Tibial nerve (tissue), 4 donors: Measurements from ENCODE around the gene MCF2L2. TPM values are rescaled to one million over a fixed set of nuclear protein-coding genes. Genes with fewer than 3 reads are reported as not detected.

Experiments
- DNase-seq, 2 donors: peaks; one replicate each; pipeline ENCODE4 v3.0.0-alpha.2; 2019; ENCODE audit warnings: low spot score in 2 of 2
- H3K27ac ChIP-seq, 4 donors: fragments of 200-600 bp; sonication (generic) in 3 of 4; one replicate each; pipeline ENCODE4 v1.5.1; 2017 to 2019; ENCODE audit warnings: mild to moderate bottlenecking in 1 of 4
- H3K27me3 ChIP-seq, 2 donors: fragments of 200-600 bp; sonication (generic) in 1 of 2; one replicate each; pipeline versions ENCODE4 v1.5.1 to v1.6.0; 2017 to 2019
- H3K36me3 ChIP-seq, 3 donors: fragments of 200-600 bp; sonication (generic); one replicate each; pipeline ENCODE4 v1.5.1; 2018 to 2019
- H3K4me1 ChIP-seq, 4 donors: fragments of 200-600 bp; sonication (generic) in 3 of 4; one replicate each; pipeline ENCODE4 v1.5.1; 2017 to 2019
- H3K4me3 ChIP-seq, 4 donors: fragments of 200-600 bp; sonication (generic) in 3 of 4; one replicate each; pipeline ENCODE4 v1.5.1; 2017 to 2019; ENCODE audit warnings: mild to moderate bottlenecking in 1 of 4, moderate library complexity in 1 of 4
- H3K9me3 ChIP-seq, 4 donors: fragments of 200-600 bp; sonication (generic) in 3 of 4; one replicate each; pipeline ENCODE4 v1.5.1; 2017 to 2019
- EP300 ChIP-seq, 2 donors: sonication (generic); formaldehyde crosslinking; IDR thresholded peaks; one replicate each; pipeline ENCODE4 v1.6.1; 2017; ENCODE audit warnings: antibody characterized with exemption in 2 of 2, mild to moderate bottlenecking in 1 of 2
- POLR2A ChIP-seq, 2 donors: fragments of 450-650 bp; IDR thresholded peaks; one replicate each; pipeline ENCODE4 v1.6.1; 2017; ENCODE audit warnings: antibody characterized with exemption in 2 of 2, mild to moderate bottlenecking in 2 of 2, moderate library complexity in 2 of 2
- WGBS, 2 donors: methylation state at CpG; one replicate each; pipeline ENCODE4 v1.1.5; 2018; 5-methylcytosine and 5-hydroxymethylcytosine counted together
- total RNA-seq, 4 donors: library from RNA; depleted of rRNA; stranded (reverse); fragments of >200 nt; gene quantifications; one replicate each; pipeline ENCODE4 v1.1.0, GENCODE V29; 2016
- TF ChIP-seq, protein P1 (sequence below), 5 experiments: fragments of 200-600 bp in 3 of 5; fragments of 450-650 bp in 2 of 5; sonication (generic) in 3 of 5; IDR thresholded peaks; one replicate each; pipeline ENCODE4 v1.5.1; 2016 to 2019; ENCODE audit warnings: antibody characterized with exemption in 5 of 5, mild to moderate bottlenecking in 3 of 5, moderate library complexity in 2 of 5

MCF2L2 gene
- total RNA-seq, 4 donors from 2014 or later = 0.90 to 24.9 (median 1.8) TPM

DNA sequence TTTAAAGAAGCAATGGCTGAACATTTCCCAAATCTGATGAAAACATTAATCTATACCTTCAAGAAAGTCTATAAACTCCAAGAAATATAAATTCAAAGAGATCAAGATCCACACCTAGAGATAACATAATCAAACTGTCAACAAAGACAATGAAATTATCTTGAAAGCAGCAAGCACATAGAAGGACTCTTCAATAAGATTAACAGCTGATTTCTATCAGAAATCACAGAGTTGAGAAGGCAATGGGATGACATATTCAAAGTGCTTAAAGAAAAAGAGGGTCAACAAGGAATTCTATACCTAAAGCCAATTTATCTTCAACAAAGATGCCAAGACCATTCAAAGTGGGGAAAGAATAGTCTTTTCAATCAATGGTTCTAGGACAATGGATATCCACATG is 224.7 kb downstream of the MCF2L2 start:
- Histone ChIP-seq H3K9me3 (peaks cover 0 to 25% (median 0%) of the 10 kb centered on the region in 4 donors), H3K36me3 (no peaks in the 10 kb centered on the region), H3K4me1 (no peaks in the 10 kb centered on the region), H3K4me3 (no peak overlapping the region), H3K27ac (no peak overlapping the region), H3K27me3 (no peaks in the 10 kb centered on the region)
- no peak for DNase-seq
- TF ChIP-seq, protein P1, sequence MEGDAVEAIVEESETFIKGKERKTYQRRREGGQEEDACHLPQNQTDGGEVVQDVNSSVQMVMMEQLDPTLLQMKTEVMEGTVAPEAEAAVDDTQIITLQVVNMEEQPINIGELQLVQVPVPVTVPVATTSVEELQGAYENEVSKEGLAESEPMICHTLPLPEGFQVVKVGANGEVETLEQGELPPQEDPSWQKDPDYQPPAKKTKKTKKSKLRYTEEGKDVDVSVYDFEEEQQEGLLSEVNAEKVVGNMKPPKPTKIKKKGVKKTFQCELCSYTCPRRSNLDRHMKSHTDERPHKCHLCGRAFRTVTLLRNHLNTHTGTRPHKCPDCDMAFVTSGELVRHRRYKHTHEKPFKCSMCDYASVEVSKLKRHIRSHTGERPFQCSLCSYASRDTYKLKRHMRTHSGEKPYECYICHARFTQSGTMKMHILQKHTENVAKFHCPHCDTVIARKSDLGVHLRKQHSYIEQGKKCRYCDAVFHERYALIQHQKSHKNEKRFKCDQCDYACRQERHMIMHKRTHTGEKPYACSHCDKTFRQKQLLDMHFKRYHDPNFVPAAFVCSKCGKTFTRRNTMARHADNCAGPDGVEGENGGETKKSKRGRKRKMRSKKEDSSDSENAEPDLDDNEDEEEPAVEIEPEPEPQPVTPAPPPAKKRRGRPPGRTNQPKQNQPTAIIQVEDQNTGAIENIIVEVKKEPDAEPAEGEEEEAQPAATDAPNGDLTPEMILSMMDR (IDR thresholded peaks at IDR 0.05) = no peak
- no peak for TF ChIP-seq POLR2A (IDR thresholded peaks at IDR 0.05)

DNA sequence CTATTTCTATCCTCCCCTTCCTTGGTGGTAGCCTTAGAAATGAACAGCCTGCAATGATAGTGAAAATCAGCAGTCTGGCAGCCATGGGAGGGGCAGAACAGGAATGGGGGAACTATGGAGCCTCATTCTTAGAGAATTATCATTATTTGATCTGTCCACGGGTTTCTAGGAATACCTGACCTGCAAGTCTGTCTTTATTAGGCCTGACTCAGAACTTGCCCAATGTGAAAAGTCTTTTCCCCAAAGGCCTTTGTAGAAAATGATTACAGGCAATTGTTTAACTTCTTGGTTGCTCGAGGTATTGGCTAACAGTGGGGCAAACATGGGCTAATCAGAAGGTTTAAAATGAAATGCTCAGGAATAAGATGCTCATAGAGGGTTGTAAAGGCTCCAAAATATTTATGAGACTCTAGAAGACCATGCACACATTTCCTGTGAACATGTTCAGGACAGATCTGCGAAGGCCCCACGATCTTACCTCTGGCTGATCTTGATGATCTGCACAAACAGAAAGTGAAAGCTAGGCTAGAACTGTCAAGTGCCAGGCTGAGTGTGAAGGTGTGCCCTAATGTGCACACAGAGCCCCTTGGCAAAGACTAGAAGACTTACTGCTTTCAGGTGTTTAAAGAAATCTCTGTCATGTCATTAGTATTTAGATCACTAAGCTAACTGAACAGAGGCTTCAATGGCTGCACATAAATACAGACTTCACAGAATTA is 226.3 kb downstream of the MCF2L2 start:
- 77 to 78% methylated on average over 4 of the region's 4 CpGs for WGBS, 2 donors
- no peaks in the 10 kb centered on the region for H3K4me1 ChIP-seq
- H3K36me3 ChIP-seq = no peaks in the 10 kb centered on the region
- no peaks in the 10 kb centered on the region for H3K27me3 ChIP-seq
- DNase-seq = no peak
- H3K4me3 ChIP-seq = no peak overlapping the region
- H3K27ac ChIP-seq = no peak overlapping the region
- peaks cover 0 to 25% (median 0%) of the 10 kb centered on the region in 4 donors for H3K9me3 ChIP-seq
- TF ChIP-seq EP300 (IDR thresholded peaks at IDR 0.05) (no peak), POLR2A (IDR thresholded peaks at IDR 0.05) (no peak)
- TF ChIP-seq, protein P1 (IDR thresholded peaks at IDR 0.05) = no peak

DNA sequence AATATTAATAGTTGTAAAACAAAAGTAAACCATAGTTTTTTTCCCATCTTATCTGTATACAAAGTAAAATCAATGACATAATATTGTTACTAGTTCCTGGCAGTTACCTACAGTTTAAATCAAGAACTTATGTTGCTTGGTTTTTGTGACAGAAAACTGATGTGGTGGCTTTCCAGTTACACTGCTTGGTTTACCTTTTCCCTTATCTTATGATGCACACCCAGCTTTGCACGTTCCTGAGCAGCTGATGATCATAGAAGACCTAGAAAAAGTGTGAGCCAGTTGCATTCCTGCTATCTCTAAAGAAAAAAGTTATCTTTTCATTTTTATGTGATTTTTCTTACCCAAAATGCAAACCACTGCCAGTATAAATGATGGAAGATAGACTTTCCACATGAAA is 229.5 kb downstream of the MCF2L2 start:
- DNase-seq = no peak
- WGBS, 2 donors = 48 to 57% methylated on average over 1 of the region's 1 CpG
- Histone ChIP-seq H3K27me3 (no peaks in the 10 kb centered on the region), H3K4me1 (no peaks in the 10 kb centered on the region), H3K27ac (no peak overlapping the region), H3K9me3 (peaks cover 0 to 23% (median 0%) of the 10 kb centered on the region in 4 donors), H3K36me3 (no peaks in the 10 kb centered on the region), H3K4me3 (no peak overlapping the region)
- TF ChIP-seq POLR2A (IDR thresholded peaks at IDR 0.05) = no peak
- TF ChIP-seq, protein P1 (IDR thresholded peaks at IDR 0.05) = no peak

DNA sequence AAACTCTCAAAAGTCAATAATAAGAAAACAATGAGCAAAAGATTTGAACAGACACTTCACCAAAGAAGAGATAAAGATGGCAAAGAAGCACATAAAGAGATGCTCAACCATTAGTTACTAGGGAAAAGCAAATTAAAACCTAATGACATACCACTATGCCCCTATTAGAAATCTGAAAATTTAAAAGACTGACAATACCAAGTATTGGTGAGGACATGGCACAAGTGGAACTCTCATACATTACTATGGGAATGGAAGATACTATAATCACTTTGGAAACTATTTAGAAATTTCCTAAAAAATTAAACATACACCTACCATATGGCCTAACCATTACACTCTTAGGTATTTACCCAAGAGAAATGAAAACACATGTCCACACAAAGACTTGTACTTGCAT is 230.7 kb downstream of the MCF2L2 start:
- no peak overlapping the region for H3K4me3 ChIP-seq
- H3K27me3 ChIP-seq = no peaks in the 10 kb centered on the region
- no peak overlapping the region for H3K27ac ChIP-seq
- no peak for DNase-seq
- no peaks in the 10 kb centered on the region for H3K4me1 ChIP-seq
- TF ChIP-seq POLR2A (IDR thresholded peaks at IDR 0.05) = no peak
- TF ChIP-seq EP300 (IDR thresholded peaks at IDR 0.05) = no peak
- TF ChIP-seq, protein P1 (IDR thresholded peaks at IDR 0.05) = no peak
- H3K9me3 ChIP-seq = peaks cover 0 to 11% (median 0%) of the 10 kb centered on the region in 4 donors
- H3K36me3 ChIP-seq = no peaks in the 10 kb centered on the region

DNA sequence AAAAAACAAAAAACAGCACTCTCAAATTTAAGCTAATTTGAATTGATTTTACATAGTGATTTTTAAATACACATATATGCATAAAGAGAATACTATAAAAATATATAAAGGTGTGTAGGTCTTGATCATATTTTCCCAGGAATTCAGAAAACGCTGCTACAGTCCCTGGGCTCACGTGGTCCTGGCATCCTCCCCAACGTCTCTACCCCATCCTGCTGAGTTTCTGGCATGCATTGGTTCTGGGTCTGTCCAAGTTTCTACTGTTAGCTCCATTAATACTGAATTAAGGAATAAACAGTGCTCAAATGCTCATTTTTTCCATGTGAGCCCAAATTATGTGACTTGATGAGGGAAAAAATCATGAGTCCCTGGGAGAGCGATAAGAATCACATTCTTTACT is 233.2 kb downstream of the MCF2L2 start:
- no peak for DNase-seq
- H3K9me3 ChIP-seq = no peaks in the 10 kb centered on the region
- H3K27ac ChIP-seq = no peak overlapping the region
- H3K4me1 ChIP-seq = no peaks in the 10 kb centered on the region
- TF ChIP-seq, protein P1 (IDR thresholded peaks at IDR 0.05) = no peak
- TF ChIP-seq EP300 (IDR thresholded peaks at IDR 0.05) = no peak
- no peak for TF ChIP-seq POLR2A (IDR thresholded peaks at IDR 0.05)
- 79 to 91% methylated on average over 4 of the region's 4 CpGs for WGBS, 2 donors
- no peaks in the 10 kb centered on the region for H3K27me3 ChIP-seq
- H3K4me3 ChIP-seq = no peak overlapping the region
- H3K36me3 ChIP-seq = no peaks in the 10 kb centered on the region
